Suppressor macrophage treated with lipopolysaccharide for 1 hour (primary cell): ENCODE data around the gene TRIM17.
A peak's percentile ranks its signal among the peaks of the same experiment; 100 is the strongest.
"Not testable (repeated sequence)": the region's sequence is repeated elsewhere in the genome, so short reads cannot be mapped to it uniquely, and the experiment has no call there.

ENCODE experiments used
- DNase-seq, 3 donors: peaks; one replicate each; pipeline ENCODE4 v3.0.0-alpha.2; 2020 to 2022

The TRIM17 gene

DNA sequence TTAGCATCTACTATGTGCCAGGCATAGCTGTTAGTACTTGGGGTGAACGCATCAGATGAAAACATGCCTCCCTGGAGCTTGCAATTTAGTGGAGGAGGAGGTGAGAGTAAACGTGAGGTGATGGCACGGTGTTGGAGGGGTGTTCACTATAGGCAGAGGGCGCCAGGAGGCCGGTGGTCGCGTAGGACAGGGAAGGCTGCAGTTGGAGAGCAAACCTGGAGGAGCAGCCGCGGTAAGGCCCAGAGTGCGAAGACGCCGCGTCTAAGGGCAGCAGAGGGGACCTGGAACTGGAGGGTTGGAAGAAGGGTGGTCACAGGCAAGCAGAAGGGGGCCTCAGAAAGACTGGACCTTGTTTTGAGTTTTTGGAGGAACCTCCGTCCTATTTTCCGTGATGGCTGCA is 30.2 kb upstream of the TRIM17 start:
- no peak for DNase-seq

DNA sequence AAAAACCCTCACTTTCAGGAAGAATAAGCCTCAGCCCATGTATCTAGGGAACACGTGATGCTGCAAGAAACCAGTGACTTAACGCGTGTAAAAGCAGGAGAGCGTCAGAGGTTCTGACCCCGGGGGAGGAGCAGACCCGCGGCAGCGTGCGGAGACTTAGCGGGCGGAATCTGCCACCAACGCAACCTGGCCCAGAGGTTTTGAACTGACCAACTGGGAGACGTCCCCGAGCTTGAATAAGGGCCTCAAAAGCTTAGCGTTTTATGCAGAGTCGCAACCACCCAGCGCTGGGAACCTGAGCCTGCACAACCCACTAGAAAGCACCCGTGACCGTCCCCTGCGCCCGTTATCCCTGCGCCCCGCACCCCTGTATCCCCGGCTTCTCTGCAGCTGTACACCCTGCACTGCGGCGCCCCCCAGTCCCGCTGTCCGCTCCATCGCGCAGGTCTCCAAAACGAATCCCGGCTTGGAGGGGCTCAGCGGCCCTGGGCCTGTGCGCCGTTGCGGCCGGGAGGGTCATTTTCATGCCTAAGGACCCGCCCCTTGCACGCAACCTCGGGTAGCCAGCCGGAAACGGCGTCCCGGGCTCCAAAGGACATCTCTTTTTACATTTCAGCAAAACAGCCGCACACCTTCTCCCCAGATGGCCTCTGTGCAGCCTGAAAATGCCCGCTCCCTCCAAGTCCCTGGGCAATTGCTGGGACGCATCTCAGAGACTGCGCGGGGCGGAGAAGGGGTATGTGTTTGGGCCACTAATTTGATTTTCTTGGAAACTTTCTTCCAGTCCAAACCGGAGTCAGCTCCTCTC is 29.4 kb upstream of the TRIM17 start:
- peak; percentile 91 to 94 (median 93) for DNase-seq

DNA sequence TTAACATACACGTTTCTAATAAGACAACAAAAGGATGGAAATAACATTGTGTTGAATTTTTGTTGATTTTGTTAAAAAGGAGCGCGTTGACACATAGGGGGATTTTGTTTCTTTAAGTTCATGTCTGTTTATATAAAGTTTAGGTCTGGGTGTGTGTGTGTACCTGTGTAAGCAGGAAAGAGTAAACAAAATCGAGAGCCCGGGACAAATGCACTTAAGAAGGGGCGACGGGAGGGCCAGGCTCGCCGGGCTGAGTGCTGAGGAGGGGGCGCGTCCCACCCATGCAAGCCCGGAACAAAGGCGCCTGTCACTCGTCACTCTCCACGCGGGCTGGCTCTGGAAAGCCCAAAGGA is 28.8 kb upstream of the TRIM17 start:
- peak in 1 of 3 donors; percentile 59 for DNase-seq

DNA sequence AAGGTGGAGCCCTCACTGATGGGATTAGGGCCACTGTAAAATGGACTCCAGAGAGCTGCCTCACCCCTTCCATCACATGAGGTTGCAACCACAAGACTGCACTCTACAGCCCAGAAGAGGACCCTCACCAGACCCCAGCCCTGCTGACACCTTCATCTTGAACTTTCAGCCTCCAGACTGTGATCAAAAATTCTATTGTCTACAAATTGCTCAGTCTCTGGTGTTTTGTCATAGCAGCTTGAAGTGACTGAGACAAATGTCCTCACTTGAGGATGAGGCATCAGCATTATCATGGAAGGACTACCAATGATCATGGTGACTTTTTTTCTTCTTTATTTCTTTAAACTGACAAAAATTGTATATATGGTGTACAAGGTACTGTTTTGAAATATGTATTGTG is 26.7 kb upstream of the TRIM17 start:
- DNase-seq, result no peak

DNA sequence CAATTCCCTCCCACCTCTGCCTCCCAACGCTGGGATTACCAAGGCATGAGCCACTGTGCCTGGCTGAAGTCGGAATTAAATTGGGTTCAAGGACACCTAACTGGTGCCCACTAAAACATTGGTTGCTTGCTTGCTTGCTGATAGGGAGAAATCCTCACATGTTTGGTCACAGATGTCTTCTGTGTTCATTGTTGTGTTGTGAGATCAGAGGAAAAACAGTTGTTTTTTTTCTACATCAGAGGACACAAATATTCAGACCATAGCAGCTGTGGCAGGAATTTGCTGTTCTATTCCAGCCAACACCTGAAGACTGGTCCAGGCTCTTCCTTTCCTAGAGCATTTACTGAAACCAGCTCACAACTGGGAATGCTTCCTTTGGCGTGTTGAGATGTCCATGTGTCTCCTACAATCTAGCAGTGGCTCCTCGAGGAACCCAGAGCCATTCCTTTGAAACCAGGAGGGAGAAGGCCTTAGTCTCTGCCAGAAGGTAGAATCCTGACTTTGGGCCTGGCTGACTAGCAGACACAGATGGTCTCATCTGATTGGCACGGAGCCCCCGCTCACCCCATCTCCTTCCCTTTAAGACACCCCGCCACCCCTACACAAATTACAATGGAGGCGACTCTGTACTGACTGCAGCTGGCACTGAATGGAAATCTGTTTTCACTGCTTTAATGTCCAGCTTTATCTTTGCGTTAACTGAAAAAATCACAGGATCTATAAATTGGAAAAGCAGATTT is 24.3 kb upstream of the TRIM17 start:
- no peak for DNase-seq

DNA sequence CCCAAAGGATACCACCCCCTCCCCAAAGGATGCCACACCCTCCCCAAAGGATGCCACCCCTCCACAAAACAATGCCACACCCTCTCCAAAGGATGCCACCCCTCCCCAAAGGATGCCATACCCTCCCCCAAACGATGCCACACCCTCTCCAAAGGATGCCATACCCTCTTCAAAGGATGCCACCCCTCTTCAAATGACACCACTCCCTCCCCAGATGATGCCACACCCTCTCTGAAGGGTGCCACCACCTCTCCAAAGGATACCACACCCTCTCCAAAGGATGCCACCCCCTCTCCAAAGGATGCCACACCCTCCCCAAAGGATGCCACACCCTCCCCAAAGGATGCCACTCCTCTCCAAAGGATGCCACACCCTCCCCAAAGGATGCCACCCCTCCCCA is 21.6 kb upstream of the TRIM17 start:
- DNase-seq, result no peak

DNA sequence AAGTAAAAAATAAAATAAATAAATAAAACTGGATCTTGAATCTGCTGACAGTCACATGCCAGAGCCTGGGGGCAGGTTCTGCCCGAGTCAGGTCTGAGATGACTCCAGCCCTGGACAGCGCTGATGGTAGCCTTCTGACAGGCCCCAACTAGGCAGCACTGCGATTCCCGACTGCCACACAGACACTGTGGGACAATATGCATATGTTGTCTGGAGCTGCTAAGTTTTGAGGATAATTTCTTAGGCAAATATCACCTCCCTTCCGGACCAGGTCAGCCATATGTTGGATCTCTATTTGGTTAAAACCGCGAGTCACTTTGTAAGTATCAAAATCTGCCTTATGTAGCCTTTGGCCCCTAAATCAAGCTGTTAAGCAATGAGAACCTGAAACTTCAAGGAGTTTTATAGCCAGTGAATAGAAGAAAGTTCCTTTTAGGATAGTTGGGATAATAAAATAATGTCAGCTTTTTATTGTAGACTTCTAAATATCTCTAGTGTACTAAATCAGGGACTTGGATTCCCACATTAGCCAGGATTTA is 20.8 kb upstream of the TRIM17 start:
- DNase-seq, result no peak

DNA sequence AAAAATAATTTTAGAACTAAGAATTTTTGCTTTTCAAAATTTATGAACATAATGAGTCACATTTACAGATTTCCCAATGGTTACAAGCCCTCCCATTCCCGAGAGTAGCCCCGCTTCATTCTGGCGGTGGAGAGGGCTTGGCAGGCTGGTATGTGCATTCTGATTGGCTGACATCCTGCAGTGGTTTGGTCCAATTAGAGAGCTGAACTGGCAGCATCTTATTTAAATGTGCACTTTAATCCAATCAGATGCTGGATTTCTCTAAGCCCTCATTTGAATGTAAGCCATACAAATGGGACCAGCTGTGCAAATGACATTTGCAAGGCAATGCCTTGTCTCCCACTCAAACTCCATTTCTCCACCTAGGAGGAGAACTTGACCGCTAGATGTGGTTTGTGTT is 18.0 kb upstream of the TRIM17 start:
- DNase-seq, result no peak

DNA sequence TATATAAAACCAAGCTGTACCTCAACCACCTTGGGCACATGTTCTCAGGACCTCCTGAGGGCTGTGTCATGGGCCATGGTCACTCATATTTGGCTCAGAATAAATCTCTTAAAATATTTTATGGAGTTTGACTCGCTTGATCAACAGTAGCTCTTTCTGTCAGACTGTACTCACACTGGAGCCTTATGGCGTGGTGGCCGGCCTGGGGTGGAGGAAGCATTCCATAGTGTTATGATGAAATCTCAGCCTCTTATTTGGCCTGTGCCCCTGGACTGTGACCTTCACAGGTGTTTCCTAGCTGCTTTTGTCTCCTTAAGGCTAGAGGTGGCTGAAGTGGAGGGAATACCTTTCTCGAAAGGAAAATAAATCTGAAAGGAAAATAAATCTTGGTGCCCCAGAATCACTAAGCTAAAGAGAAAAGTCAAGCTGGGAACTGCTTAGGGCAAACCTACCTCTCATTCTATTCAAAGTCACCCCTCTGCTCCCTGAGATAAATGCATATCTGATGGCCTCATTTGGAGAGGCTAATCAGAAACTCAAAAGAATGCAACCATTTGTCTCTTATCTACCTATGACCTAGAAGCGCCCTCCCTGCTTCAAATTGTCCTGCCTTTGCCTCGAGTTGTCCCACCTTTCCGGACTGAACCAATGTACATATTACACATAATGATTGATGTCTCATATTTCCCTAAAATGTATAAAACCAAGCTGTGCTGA is 16.8 kb upstream of the TRIM17 start:
- not testable (repeated sequence) for DNase-seq

DNA sequence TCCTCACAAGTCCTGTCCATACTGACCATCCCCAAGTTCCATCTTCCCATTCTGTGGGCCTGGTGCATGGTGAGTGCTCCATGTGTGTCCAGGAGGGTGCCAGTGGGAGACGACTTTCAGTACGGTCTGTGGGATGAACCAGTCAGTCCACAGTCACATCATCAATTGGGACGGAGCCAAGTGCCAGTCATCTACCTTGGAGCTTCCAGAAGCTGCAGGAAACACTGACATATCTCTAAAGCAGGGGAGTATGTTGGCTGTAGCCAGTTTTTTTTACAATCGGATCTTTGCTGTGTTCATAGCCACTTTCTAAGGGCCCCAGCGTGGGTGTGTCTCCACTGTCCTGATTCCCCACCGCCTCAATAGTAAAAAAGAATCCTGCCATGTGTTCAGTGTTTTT is 13.6 kb upstream of the TRIM17 start:
- no peak for DNase-seq

DNA sequence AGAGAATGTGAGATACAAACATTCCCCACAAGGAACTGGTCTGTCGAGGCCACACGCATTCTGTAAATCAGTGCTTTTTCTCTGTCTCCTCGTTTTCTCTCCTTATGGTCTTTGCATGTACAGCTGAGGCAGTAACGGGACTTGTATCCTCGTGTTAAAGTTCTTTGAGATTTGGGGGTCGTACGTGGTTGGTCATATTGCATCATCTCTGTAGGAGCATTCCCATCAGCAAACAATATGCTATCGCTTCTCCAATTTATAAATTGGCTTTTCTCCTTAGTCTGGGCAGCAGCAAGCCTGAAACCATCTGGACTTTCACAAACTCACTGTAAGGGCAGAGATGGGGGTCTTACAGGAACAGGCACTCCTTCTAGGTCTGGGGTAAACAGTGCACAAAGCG is 13.0 kb upstream of the TRIM17 start:
- DNase-seq, result no peak

DNA sequence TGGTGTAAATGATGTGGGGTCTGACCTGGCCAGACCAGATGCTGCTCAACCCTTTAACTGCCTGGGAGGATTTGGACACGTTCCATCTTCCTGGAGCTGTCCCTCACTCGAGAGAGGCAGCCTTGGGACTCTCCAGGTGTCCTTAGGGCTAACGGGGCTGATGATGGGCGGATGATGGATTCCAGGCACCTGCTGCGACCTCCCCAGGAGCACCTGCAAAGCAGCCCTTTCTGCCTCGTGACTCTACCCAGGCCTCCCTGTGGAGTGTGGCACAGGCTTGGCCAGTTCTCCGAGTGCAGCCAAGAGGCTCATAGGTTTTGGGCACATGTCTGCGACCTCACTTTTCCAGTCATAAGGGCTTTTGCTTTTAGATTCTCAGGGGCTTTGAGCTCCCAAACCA is 12.3 kb upstream of the TRIM17 start:
- no peak for DNase-seq

DNA sequence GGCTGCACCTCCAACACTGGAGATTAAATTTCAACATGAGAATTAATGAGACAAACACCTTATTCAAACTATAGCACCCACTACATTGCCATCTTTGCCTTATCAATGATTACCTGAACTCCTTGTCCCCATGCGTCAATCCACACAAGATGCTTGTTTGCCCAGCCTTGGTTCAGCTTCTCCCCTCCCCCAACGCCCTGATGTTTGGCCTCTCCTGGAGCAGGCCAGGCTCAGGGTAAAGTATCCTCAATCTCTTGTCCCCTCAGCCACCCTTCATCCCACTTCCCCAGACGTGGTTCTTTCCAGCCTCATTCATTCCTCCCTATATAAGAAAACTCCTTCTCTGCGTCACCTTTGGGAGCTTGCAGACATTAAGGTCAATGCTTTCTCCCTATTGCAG is 11.8 kb upstream of the TRIM17 start:
- DNase-seq, result no peak

DNA sequence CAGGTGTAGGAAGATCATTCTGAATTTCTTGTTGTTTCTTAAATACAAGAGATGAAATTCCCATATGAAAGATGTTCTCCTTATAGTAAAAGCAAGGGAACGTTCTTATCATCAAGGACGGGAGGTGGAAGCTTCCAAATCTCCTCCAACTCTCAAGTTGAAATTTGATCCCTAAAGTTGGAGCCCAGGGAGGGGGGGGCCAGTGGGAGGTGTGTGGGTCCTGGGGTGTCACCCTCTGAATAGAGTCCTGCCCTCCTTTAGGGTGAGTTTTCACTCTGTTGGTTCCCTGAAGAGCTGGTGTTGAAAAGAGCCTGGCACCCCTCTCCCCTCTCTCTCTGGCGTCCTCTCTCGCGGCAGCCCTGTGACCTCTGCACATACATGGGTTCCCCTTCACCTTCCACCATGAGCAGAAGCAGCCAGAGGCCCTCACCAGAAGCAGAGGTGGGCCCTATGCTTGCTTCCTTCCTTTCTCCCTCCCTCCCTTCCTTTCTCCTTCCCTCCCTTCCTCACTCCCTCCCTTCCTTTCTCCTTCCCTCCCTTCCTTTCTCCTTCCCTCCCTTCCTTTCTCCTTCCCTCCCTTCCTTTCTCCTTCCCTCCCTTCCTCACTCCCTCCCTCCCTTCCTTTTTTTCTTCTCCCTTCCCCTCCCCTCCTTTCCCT is 10.0 kb upstream of the TRIM17 start:
- no peak for DNase-seq

DNA sequence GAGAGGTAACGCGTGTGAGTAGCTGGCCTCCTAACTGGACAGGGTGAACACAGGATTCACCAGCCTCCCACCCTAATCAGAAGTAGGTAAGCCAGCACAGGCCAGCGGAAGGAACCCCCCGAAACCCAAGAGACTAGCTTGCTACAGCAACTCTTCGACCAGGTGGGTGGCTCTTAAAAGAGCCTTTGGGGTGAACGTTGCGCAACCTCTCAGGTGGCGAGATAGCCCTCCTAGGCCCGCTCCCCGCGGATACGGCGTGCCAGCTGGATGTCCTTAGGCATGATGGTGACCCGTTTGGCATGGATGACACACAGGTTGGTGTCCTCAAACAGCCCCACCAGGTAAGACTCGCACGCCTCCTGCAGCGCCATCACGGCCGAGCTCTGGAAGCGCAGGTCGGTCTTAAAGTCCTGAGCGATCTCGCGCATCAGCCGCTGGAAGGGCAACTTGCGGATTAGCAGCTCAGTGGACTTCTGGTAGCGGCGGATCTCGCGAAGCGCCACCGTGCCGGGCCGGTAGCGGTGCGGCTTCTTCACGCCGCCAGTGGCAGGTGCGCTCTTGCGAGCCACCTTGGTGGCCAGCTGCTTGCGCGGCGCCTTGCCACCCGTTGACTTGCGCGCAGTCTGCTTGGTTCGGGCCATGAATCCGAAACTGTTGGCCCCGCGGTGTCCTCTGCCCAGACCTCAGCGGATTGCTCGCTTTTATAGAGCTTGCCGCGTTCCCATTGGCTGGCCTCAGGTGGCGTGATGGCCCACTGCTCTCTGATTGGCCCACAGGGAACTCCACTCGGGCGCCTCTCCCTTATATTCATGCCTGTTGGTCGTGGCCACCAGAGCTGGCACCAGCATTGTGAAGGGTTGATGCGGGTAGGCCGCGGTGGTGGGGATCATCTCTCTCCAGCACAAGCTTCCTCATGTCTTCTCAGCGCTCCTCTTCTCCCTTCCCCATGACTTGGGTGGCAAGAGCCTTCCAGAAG is 8.3 kb upstream of the TRIM17 start:
- no peak for DNase-seq

DNA sequence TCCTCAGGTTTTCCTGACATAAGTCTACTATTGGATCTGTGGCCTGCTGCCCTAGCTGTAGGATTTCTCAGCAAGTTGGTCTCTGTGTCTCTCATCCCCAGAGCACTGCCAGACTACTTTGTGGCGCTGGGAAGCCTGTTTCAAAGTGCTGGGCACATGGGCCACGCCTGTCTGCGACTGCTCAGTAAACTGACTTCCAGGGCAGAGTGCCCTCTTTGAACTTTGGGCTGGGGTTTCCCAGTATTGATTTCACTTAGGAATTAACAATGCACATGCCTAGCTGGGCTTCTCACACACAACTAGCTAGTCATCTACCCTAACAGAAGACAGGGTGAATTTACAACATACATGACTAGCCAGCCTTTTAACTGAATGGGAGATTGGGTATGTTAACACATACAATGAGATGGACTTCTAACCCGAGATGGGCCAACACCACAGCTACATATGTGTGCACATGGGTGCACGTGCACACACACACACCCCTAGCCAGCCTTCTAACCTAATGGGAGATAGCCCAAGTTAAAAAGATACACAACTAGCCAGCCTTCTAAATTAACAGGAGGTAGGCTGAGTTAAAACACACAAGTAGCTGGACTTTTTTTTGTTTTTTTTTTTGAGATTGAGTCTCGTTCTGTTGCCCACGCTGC is 6.9 kb upstream of the TRIM17 start:
- DNase-seq, result no peak

DNA sequence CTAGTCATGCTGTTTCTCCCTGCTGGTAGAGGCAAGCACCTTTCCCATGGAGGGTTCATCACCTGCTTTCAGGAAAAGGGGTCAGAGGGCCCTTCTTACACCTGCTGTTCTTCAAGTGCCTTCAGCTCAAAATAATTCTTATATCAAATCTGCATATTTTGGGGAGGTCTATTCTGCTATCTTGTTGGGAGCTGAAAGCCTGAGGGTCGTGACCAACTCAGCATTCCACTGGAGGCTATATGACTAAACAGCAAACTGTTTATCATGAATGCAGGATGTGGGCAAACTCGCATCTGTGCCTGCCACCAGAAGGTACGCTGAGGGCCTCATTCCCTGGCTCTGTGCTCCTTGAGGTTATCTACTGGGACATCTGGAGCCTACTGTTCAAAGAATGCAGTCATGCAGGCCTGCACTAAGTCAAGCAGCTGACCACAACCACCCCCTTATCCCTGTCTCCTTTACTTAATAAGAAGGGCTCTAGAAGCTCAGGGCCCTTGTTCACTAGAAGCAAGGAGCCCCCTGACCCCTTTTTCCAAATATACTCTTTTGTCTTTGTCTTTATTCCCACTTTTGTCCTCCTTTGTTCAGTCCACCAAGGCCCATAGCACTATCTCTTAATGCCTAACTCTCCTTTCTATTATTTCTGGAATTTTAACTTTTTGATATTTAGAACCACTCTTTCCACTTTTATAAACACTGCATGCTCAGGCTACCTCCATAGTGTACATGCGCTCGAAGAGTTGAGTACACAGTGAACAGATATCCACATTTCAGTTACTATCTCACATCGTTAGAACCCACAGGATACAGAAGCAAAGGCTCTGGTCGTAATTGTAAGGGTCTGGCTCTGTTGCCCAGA is 4.5 kb upstream of the TRIM17 start:
- no peak for DNase-seq

DNA sequence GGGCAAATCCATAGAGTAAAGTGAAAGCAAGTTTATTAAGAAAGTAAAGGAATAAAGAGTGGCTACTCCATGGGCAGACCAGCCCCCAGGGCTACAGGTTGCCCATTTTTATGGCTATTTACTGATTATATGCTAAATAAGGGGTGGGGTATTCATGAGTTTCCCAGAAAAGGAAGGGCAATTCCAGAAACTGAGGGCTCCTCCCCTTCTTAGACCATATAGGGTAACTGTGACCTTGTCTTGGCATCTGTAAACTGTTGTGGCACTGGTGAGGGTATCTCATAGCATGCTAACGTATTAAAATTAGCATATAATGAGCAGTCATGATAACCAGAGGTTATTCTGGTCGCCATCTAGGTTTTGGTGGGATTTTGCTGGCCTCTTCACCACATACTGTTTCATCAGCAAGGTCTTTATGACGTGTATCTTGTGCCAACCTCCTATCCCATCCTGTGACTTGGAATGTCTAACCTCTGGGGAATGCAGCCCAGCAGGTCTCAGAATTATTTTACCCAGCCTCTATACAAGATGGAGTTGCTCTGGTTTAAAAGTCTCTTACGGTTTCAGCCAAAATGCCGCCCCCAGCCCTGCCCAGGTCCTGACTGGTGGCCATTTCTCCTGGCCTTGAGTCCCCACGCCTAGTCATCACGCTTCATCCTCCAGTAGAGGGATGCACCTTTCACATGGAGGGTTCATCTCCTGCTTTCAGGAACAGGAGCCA is 982 bp upstream of the TRIM17 start:
- DNase-seq, result no peak

DNA sequence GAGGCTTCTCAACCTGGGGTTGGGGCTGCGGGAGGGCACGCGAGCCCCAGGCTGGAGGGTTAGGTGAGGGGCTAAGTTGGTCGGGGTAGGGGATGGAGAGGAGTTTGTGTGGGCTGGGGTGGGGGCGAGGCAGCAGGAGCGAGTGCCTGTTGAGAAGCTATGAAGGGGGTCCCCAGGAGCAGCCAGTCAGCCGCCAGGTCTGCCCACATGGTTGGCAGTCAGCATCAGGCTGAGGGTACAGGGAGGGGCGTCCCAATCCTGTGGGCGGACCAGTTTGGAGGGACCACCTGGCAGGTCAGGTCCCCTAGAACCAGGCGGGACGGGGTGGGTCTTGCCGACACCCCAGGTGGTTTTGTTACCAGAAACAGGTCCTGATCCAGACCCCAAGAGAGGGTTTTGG is 400 bp upstream of the TRIM17 start:
- DNase-seq, result no peak

DNA sequence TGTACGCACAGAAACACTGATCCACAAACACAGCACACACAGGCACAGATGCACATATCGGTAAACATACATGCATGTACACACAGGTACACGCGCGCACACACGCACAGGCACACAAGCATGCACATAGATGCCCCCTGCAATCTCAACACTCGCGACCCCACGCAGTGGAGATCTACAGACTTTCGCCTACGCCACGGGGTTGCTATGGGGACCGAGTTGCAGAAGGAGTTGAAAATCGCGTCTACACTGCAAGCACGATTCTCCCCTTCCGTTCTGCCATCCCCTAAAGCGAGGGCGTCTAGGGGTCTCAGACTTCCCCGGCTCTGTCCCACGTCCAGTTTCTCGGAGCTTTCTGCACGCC is 826 bp downstream of the TRIM17 start:
- DNase-seq, result no peak
